Activated CD8-positive, alpha-beta memory T cell treated with anti-CD3 and anti-CD28 coated beads for 1 hour (primary cell): ENCODE results near the gene TMEM200C.

Experiments used
- DNase-seq, 2 donors: peaks; one replicate each; pipeline ENCODE4 v3.0.0-alpha.2; 2020; ENCODE audit warnings: low read depth in 1 of 2; ENCODE audit errors: extremely low read depth in 1 of 2

Gene TMEM200C

DNA sequence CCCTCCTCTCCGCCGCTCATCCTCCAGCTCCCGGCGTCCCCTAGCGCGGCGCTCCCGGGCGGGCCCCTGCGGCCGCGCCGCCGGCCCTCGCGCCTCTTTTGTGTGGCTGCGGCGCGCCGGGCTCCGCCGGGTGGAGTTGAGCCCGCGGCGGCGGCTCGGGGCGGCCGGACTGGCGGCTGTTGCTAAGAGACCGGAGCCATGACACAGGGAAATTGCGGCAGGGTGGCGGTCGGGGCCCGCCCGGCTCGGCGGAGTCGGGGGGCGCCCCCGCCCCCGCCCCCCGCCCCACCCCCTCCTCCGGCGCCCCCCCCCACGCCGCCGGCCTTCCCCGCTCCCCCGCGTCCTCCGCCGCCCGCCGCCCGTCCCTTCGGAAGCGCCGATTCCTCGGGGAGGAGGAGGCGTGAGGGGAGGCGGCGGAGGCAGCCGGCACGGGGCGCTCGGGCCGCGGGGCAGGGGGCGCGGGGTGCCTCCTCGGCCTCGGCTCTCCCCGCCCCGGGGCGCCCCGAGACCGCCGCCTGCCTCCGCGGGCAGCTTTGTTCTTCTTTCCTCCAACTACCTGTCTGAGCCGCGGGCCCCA, at the start of gene TMEM200C:
TMEM200C (minus strand) TSS at position 224 of the 577 bp plus-strand sequence. CDS start 3,459 bp downstream, outside the sequence.
- no peak for DNase-seq

- no peak for DNase-seq
Measured at GRCh38 chr18:5944448-5944847, 49.1 kb upstream of the TMEM200C start.

- DNase-seq, result no peak
Measured at GRCh38 chr18:5943514-5943913, 48.2 kb upstream of the TMEM200C start.

DNA sequence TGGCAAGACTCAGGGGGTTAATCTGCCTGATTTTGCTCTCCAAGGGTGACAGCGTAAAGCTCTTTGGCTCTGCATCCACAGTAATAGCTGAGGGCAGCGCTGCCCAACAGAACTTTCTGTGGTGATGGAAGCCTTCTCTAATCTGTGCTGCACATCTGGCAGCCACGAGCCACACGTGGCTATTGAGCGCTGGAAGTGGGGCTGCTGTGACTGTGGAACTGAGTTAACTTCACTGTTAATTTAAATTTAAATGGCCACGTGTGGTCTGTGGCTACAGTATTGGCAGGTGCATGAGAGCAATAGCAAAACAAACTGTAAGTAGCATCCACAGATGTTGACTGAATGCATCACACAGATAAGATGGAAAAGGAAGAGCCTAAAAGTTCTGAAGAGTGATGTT, 47.3 kb upstream of the TMEM200C start:
- DNase-seq, result no peak

GRCh38 chr18:5941890-5942289, 46.6 kb upstream of the TMEM200C start:
- DNase-seq, result no peak

DNA sequence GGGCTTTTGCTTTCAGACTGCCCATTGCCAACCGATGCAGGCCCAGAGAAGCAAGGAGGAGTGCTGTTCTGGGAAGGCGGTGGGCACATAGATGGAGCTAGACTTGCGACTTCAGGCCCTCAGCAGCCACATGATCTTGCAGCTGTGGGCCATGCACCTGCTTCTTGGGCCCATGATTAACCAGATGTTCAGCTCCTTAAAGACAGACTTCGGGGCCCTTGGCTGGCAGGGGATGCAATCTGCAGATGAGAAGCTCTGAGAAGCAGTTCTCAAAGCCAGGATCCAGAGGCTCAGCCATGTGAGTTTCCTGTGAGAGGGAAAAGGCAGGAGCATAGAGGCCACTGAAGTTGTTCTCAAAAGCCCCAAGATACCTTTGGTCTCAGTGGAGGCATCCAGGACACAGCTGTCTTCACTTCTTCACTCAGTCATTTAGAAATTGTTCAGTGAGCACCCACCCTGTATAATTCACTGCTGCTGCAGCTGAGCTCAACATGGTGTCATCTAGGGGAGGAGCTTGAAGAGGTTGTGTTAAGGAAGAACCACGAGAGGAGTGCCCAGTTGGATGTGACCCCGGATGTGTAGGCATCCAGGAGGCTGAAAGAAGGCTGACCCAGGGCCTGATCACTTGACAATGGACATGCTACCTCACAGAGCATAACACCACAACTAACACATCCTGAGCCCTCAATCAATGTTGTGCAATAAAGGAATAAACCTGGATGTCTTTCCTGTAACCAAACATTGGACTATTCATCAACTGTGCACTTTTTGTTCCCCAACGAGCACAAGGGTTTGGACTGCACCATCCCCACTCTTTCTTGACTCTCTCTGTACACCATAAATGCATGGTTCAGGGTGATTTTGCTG, 44.7 kb upstream of the TMEM200C start:
- DNase-seq, result no peak

GRCh38 chr18:5937795-5938194, 42.5 kb upstream of the TMEM200C start:
- no peak for DNase-seq

DNA sequence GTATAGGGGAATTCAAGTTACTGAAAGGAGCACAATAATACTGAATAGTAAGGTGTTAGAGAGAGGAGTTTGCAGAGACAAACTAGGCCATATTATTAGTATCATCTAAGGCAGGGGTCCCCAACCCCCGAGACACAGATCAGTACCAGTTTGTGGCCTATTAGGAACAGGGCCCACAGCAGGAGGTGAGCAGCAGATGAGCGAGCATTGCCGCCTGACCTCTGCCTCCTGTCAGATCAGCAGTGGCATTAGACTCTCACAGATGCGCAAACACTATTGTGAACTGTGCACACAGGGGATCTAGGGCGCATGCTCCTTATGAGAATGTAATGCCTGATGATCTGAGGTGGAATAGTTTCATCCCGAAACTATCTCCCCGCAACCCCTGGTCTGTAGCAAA, 41.8 kb upstream of the TMEM200C start:
- DNase-seq, result no peak

GRCh38 chr18:5930789-5931188, 35.5 kb upstream of the TMEM200C start:
- no peak for DNase-seq

- DNase-seq, result no peak
Measured at GRCh38 chr18:5918205-5918858, 23.0 kb upstream of the TMEM200C start.

- no peak for DNase-seq
Measured at GRCh38 chr18:5914951-5915350, 19.6 kb upstream of the TMEM200C start.

GRCh38 chr18:5914016-5914415, 18.7 kb upstream of the TMEM200C start:
- DNase-seq, result no peak

- DNase-seq, result no peak
Measured at GRCh38 chr18:5912566-5912965, 17.2 kb upstream of the TMEM200C start.

GRCh38 chr18:5909125-5909524, 13.8 kb upstream of the TMEM200C start:
- DNase-seq, result no peak

DNA sequence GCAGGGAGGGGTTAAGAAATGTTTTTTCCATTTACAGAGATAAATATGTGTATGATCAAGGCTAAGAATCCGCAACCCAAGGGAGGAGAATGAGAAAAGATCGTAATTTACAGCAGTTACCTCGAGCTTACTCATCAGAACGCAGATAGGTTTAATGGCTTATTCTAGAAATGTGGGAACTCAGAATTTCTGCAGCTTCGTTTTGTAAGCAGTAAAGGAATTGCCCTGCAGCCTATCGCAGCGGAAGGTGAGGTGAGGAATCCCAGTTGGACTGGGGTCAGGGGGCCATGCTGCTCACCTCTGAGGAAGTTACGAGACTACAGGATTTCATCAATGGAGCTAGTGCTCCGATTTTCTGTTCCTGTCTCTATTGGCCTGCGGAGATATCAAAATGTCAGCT, 8.1 kb upstream of the TMEM200C start:
- no peak for DNase-seq

DNA sequence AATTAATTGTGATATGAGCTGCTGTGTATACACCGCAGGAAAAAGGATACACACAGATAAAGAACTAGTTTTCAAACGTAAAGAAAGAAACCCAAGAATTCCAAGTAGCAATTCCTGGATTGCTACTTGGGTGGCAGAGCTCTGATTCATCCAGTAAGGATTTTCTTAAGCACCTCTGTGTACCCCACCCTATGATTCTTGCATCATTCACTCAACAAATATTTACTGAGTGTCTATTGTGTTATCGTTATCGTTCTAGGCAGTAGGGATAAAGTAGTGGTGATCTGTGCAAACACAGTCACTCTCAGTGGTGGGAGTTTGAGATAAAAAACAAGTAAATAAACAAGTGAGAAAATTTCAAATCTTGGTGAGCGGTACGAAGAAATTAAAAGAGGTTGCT, 4.9 kb upstream of the TMEM200C start:
- no peak for DNase-seq

DNA sequence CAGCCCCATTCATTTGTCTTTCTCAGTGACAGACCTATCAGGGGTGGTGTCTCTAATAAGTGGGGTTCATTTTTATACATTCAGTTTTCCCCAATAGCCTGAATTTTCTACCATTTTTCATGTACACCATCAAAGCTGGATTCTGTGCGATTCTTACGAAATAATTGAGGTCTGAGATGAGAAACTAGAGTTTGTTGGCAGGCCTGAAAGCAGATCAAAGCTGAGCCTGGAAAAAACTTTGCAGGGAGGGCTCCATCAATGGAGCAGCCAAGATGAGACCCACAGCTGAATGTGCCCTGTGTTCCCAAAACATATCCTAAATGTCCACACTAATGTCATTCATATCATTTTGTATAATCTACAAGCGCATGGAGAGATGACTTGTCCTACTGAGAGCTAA, 4.5 kb upstream of the TMEM200C start:
- DNase-seq, result no peak

- no peak for DNase-seq
Measured at GRCh38 chr18:5895876-5896740, 786 bp upstream of the TMEM200C start.

- DNase-seq, result no peak
Measured at GRCh38 chr18:5894611-5895298, 567 bp downstream of the TMEM200C start.

DNA sequence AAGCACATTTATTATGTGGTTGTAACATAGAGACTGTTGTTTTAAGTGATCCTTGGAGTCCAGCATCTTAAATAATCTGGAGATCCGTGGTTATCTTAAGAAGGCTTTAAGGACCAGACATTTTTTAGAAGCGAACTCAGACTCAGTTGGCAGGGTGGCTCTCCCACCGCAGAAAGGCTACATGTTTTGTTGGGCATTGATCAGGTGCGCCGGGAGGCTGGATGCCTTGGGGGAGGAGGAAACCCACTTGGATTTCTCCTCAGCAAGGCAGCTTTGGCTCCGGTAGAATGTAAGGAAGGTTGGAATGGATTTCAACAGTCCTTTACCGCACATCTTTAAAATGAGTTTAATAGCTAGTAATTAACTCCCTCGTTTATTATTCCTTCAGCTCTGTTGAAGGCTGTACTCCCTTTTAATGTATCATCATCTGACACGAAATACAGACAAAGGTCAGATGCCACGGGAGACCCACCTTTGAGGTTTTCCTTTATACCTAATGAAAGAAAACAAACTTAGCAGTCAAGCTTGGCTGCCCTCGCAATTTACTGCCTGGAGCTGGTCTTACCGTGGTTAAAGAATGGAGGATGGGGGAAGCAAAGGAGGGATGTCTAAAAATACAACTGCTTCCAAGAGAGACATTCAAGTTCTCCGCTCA, 1.2 kb downstream of the TMEM200C start:
- no peak for DNase-seq
